ENCODE measurements around the gene ILDR2.
"Not testable (repeated sequence)": the region's sequence is repeated elsewhere in the genome, so short reads cannot be mapped to it uniquely, and the experiment has no call there.

- TF ChIP-seq, protein P1, sequence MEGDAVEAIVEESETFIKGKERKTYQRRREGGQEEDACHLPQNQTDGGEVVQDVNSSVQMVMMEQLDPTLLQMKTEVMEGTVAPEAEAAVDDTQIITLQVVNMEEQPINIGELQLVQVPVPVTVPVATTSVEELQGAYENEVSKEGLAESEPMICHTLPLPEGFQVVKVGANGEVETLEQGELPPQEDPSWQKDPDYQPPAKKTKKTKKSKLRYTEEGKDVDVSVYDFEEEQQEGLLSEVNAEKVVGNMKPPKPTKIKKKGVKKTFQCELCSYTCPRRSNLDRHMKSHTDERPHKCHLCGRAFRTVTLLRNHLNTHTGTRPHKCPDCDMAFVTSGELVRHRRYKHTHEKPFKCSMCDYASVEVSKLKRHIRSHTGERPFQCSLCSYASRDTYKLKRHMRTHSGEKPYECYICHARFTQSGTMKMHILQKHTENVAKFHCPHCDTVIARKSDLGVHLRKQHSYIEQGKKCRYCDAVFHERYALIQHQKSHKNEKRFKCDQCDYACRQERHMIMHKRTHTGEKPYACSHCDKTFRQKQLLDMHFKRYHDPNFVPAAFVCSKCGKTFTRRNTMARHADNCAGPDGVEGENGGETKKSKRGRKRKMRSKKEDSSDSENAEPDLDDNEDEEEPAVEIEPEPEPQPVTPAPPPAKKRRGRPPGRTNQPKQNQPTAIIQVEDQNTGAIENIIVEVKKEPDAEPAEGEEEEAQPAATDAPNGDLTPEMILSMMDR (IDR thresholded peaks at IDR 0.05), result not testable (repeated sequence)
- not testable (repeated sequence) for TF ChIP-seq POLR2A (IDR thresholded peaks at IDR 0.05)
Measured at GRCh38 chr1:166878173-166878917, 97.0 kb downstream of the ILDR2 start.
